Neural cell (in vitro differentiated cells): ENCODE measurements around the gene RYR1.

Source experiments
- CTCF ChIP-seq: fragments of 450-650 bp; IDR thresholded peaks from 2 replicates; pipeline ENCODE4 v1.5.1; 2014; ENCODE audit warnings: antibody characterized with exemption, mild to moderate bottlenecking, moderate library complexity; ENCODE audit not compliant: poor library complexity, severe bottlenecking
- EP300 ChIP-seq: fragments of 450-650 bp; conservative IDR thresholded peaks from 2 replicates; pipeline ENCODE4 v1.6.1; 2014; ENCODE audit warnings: antibody characterized with exemption, mild to moderate bottlenecking, moderate library complexity; ENCODE audit not compliant: poor library complexity, severe bottlenecking
- MXI1 ChIP-seq: fragments of 450-650 bp; conservative IDR thresholded peaks from 2 replicates; pipeline ENCODE4 v1.6.1; 2014; ENCODE audit warnings: antibody characterized with exemption, mild to moderate bottlenecking; ENCODE audit not compliant: poor library complexity, severe bottlenecking
- POLR2AphosphoS5 ChIP-seq: IDR thresholded peaks from 2 replicates; pipeline ENCODE4 v1.6.1; 2012
- REST ChIP-seq: IDR thresholded peaks from 2 replicates; pipeline ENCODE4 v1.6.1; 2012; ENCODE audit warnings: borderline replicate concordance
- TAF1 ChIP-seq: IDR thresholded peaks from 2 replicates; pipeline ENCODE4 v1.6.1; 2012; ENCODE audit warnings: low read depth

- TF ChIP-seq CTCF (no peak), TAF1 (no peak), EP300 (no peak), MXI1 (no peak), POLR2AphosphoS5 (no peak), REST (no peak)
Observed at GRCh38 chr19:38583985-38584305, 150.5 kb downstream of the RYR1 start.
